ENCODE results near the gene DUSP10. TPM values are rescaled to one million over a fixed set of nuclear protein-coding genes. Genes with fewer than 3 reads are reported as not detected.

DUSP10 gene
- 34.2 and 35.9 TPM in 2 replicates for polyA plus RNA-seq (2011; rRNA removed)
- 61.0 and 74.2 TPM in 2 replicates for polyA minus RNA-seq (2011; rRNA and poly(A)+ RNA removed)

DNA sequence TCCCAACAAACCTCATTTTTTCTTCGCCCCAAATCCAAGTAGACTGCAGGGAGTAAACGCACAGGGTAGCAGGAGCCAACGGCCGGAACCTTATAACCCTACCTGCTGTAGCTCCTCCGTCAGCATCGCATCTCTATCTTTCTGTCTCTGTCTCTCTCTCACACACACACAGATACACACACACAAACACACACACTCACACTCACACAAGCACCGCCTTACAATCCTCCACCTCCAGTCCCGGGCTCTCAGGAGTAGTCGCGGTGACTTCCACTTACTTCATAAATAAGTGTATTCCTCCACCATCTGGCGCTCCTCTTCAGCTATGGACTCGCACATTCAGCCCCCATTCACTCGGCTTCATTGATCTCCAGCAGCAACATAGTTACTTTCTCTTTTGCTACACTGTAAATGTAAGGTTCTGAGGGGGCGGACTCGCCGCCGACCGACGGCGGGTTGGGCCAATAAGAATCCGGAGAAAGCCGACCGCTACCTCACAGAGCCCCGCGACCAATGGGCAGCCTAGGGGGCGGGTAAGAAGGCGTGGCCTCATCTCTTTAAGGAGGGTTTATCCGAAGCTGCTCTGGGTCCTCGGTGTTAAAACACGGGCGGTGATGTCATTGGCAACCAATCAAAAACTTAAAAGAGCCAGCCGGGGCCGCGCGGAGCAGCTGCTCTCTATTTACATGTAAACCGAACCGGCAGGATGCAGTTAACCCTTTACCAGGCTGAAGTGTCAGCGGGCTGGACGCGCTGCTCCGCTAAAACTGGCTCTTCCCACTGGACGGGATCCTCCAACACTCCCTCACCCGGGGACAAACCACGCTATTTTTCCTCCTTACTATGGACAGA, at the start of gene DUSP10:
Gene DUSP10 (minus strand): TSS at position 387 of the 852 bp plus-strand sequence. CDS start 2,345 bp downstream, outside the sequence.
- H3K27ac ChIP-seq (ENCODE audit: low read depth, low read length), result peak within 1 kb of the TSS; percentile 97
- H3K27me3 ChIP-seq (ENCODE audit: control insufficient read depth, insufficient read depth, low read length), result no peaks in the 10 kb centered on the region
- CTCF ChIA-PET, result interaction anchor here (0.6 to 2.9 kb wide), 8 partner anchors 24 to 923 kb away, joined by 3 to 20 read pairs (median 4); no protein-coding TSS in a partner anchor
- H3K4me3 ChIP-seq (ENCODE audit: low read depth, low read length), result peak within 1 kb of the TSS; percentile 95
- peak; percentile 100 for DNase-seq (ENCODE audit: low read depth, low spot score)
- TF ChIP-seq, protein P1, sequence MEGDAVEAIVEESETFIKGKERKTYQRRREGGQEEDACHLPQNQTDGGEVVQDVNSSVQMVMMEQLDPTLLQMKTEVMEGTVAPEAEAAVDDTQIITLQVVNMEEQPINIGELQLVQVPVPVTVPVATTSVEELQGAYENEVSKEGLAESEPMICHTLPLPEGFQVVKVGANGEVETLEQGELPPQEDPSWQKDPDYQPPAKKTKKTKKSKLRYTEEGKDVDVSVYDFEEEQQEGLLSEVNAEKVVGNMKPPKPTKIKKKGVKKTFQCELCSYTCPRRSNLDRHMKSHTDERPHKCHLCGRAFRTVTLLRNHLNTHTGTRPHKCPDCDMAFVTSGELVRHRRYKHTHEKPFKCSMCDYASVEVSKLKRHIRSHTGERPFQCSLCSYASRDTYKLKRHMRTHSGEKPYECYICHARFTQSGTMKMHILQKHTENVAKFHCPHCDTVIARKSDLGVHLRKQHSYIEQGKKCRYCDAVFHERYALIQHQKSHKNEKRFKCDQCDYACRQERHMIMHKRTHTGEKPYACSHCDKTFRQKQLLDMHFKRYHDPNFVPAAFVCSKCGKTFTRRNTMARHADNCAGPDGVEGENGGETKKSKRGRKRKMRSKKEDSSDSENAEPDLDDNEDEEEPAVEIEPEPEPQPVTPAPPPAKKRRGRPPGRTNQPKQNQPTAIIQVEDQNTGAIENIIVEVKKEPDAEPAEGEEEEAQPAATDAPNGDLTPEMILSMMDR (IDR thresholded peaks at IDR 0.05; ENCODE audit: low read depth, low read length), result no peak
- peaks cover 6% of the 10 kb centered on the region for H3K9me3 ChIP-seq (ENCODE audit: control insufficient read depth, insufficient read depth, low read length)
- POLR2A ChIA-PET, result interaction anchor here (0.5 to 3.5 kb wide), 24 partner anchors 12 to 713 kb away, joined by 3 to 30 read pairs (median 6); no protein-coding TSS in a partner anchor

DNA sequence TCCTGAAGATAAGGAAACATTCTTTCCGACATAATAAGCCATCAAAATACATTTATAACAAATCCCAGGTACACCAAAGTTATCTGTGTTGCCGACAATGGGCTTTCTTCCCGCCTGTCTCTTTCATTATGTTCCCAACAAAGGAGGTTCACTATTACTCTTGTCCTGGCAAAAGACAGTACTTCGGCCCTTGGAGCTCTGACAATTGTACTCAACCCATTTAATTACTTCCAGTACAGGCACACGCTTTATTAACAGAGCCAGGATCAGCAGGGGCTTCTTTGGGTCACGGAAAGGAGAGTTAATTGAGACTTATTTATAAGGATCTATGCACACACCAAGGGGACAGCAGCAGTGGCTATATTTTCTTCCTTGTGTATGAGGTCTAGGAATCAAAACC, 46.6 kb upstream of the DUSP10 start:
- TF ChIP-seq, protein P1 (IDR thresholded peaks at IDR 0.05; ENCODE audit: low read depth, low read length), result no peak

DNA sequence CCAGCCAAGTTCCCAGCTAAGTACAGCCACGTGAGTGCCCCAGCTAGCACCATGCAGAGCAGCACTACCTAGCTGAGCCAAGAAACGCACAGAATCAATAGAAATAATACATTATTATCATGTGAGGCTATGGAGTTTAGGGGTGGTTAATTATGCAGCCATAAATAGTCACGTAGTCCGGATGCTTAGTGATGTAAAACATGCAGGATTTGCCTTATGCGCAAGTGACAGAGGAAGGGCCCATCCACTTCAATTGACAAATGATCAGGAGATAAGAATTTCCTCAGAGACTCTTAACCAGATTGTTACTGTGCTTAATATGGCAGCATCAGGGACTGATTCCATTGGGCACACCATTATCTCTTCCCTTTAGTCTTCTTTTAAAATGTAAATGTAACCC, 44.8 kb upstream of the DUSP10 start:
- no peaks in the 10 kb centered on the region for H3K9me3 ChIP-seq (ENCODE audit: control insufficient read depth, insufficient read depth, low read length)
- no peaks in the 10 kb centered on the region for H3K27me3 ChIP-seq (ENCODE audit: control insufficient read depth, insufficient read depth, low read length)
- TF ChIP-seq, protein P1 (IDR thresholded peaks at IDR 0.05; ENCODE audit: low read depth, low read length), result no peak
- no peak overlapping the region for H3K4me3 ChIP-seq (ENCODE audit: low read depth, low read length)
- ChIA-PET POLR2A (no interaction called here), CTCF (no interaction called here)
- no peak for DNase-seq (ENCODE audit: low read depth, low spot score)
- no peak overlapping the region for H3K27ac ChIP-seq (ENCODE audit: low read depth, low read length)

More for the DNA sequence above, 46.6 kb upstream of the DUSP10 start:
- POLR2A ChIA-PET, result no interaction called here
- DNase-seq (ENCODE audit: low read depth, low spot score), result no peak
- Histone ChIP-seq H3K27me3 (ENCODE audit: control insufficient read depth, insufficient read depth, low read length) (no peaks in the 10 kb centered on the region), H3K27ac (ENCODE audit: low read depth, low read length) (no peak overlapping the region), H3K4me3 (ENCODE audit: low read depth, low read length) (no peak overlapping the region), H3K9me3 (ENCODE audit: control insufficient read depth, insufficient read depth, low read length) (no peaks in the 10 kb centered on the region)
- CTCF ChIA-PET, result no interaction called here

DNA sequence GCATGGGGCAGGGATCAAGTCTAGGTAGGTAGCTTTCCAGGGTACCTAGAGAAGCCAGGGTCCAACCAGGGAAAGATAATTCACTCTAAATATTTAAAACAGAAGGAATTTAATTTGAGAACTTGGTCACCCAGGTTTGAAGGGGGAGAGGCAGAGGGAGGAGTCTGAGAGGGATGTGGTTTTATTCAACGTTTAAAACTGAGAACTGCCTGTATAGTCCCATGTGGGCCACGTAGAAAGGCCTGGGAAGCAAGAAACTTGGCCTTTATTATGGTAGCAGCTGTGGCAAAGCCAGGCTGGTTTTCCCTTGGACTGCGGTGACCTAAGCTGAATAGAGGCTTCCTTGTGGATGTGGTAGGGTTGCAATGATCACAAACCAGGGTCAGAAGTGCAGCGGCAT, 42.0 kb upstream of the DUSP10 start:
- no peak for DNase-seq (ENCODE audit: low read depth, low spot score)
- TF ChIP-seq, protein P1 (IDR thresholded peaks at IDR 0.05; ENCODE audit: low read depth, low read length), result no peak
- CTCF ChIA-PET, result no interaction called here
- no peak overlapping the region for H3K4me3 ChIP-seq (ENCODE audit: low read depth, low read length)
- no peaks in the 10 kb centered on the region for H3K9me3 ChIP-seq (ENCODE audit: control insufficient read depth, insufficient read depth, low read length)
- H3K27me3 ChIP-seq (ENCODE audit: control insufficient read depth, insufficient read depth, low read length), result no peaks in the 10 kb centered on the region
- POLR2A ChIA-PET, result interaction anchor here (1.3 kb wide), 1 partner anchor 11 kb away, joined by 3 read pairs; no protein-coding TSS in a partner anchor
- H3K27ac ChIP-seq (ENCODE audit: low read depth, low read length), result no peak overlapping the region

DNA sequence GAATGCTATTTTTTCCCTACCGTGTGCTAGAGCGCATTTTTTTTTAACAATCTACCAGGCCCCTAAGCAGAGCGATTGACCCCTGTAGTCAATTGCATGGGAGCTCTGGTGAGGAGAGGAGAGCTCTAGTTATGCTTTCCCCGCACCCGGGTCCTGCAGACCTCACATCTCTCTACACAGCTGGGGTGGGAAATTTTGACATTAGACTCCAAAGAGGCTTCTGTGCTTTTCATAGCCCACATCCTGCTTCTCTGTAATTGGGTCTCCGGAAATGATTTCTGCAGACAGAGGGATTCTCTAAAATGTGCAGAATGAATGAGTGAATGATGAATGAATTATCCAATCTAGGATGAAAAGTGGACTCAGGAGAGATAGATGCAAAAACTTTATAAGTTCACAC, 41.5 kb upstream of the DUSP10 start:
- TF ChIP-seq, protein P1 (IDR thresholded peaks at IDR 0.05; ENCODE audit: low read depth, low read length), result no peak
- ChIA-PET POLR2A (interaction anchor here (1.0 to 1.3 kb wide), 2 partner anchors 11 to 41 kb away, joined by 3 read pairs; partner anchors contain the start of gene DUSP10), CTCF (no interaction called here)
- Histone ChIP-seq H3K27ac (ENCODE audit: low read depth, low read length) (no peak overlapping the region), H3K4me3 (ENCODE audit: low read depth, low read length) (no peak overlapping the region), H3K27me3 (ENCODE audit: control insufficient read depth, insufficient read depth, low read length) (no peaks in the 10 kb centered on the region), H3K9me3 (ENCODE audit: control insufficient read depth, insufficient read depth, low read length) (no peaks in the 10 kb centered on the region)
- no peak for DNase-seq (ENCODE audit: low read depth, low spot score)

All from AG04450 (cell line).